ENCODE measurements around the gene GAMT. TPM values are rescaled to one million over a fixed set of nuclear protein-coding genes. Genes with fewer than 3 reads are reported as not detected.
"Not testable (repeated sequence)": the region's sequence is repeated elsewhere in the genome, so short reads cannot be mapped to it uniquely, and the experiment has no call there.

Gene GAMT
- polyA plus RNA-seq (2013, experiment 1 of 2; ENCODE audit: insufficient read length), result 33.8 TPM
- polyA plus RNA-seq (2013, experiment 2 of 2; ENCODE audit: insufficient read length), result 41.1 TPM

DNA sequence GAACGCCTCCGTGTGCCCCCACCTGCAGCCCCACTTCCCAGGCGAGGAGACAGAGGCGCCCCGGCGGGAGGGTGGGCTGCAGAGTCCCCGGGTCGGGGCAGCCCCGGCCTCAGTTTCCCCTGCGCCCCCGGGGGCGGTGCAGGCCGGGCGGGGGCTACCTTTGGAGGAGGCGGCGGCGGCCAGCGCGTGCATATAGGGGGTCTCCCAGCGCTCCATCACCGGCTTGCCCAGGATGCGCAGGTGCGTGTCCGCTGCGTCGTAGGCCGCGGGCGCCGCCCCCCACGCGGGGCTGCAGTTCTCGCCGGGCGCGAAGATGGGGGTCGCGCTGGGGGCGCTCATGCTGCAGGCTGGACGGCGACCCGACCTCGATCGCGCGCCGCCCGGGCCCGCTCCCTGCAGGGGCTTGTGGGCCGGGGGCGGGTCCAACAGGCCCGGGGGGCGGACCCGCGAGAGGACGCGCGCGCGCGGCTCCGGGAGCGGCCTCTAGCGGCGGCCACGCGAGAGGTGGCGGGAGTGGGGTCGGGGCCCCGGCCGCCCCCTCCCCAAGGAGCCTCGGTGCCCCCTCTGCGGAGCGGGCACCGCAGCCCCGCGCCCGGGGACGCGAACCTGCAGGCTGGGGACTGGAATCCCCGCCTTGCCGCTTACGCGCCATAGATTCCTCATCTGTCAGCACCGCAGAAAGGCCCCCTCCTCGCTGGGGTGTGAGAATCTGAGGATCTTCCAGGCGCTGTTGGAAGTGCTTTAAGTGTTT lies at the start of gene GAMT:
Gene GAMT (minus strand): TSS at position 405 of the 751 bp plus-strand sequence. CDS start 66 bp downstream, at position 339.
- peak; percentile 50 for DNase-seq

DNA sequence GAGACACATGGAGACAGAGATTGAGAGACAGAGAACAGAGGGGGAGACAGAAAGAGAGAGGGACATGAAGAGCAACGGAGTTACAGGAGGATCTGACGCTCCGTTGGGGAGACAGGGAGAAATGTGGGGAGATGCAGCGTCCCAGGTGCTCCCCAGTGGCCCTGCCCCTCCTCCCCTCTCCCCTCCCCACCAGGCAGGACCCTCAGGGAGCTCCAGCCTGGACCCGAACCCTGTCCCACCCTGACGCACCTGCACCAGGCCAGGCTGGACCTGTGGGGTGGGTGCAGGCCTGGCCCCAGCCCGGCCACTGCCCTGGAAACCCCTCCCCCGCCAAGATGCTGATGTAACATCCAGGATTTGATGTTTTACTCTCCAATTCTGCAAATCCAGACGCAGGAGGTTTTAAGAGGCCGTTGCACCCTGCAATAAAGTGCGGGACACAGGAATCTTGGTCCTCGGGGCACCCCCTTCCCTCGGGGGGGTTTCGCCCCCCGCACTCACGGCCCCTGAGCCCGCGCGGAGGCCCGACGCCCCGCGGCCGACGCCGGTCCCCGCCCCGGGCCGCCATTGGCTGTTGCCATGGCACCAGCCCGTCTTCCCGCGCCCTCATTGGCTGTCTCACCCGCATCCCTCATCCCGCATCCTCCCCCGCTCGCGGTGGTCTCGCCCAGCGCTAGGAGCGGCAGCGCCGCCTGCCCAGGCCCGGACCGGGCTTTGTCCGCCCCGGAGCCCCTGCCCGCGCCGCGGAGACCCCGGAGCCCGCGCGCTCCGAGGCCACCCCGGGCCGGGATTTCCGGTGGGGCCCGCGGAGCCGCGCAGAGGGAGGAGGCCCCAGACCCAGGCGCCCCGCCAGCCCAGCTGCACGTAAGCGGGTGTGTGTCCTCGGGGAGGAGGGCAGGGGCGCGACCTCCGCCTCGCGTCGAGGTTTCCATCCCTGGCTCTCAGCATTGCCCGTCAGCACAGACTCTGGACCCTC lies 48.4 kb upstream of the GAMT start, which contains the start of gene APC2:
Gene APC2 (plus strand): TSS at position 655 of the 976 bp plus-strand sequence. CDS start 2,881 bp downstream, outside the sequence.
- peak; percentile 73 for DNase-seq

DNA sequence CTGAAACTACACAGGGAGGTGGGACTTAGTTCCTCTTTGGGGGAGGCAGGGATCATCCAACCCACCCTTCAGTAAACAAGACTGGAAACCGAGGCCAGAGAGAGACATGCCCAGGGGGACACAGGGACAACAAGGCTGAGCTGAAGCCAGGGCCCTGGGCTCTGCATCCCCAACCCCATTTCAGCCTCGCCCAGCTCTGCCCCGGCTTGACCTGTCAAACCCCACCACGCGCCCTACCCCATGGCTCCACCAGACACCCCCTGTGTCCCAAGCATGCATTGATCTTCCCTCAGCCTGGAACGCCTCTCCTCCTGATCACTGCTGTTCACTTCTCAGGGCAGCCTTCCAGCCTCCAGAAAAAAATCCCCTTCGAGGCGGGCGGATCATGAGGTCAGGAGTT lies 46.6 kb upstream of the GAMT start:
- no peak for DNase-seq

DNA sequence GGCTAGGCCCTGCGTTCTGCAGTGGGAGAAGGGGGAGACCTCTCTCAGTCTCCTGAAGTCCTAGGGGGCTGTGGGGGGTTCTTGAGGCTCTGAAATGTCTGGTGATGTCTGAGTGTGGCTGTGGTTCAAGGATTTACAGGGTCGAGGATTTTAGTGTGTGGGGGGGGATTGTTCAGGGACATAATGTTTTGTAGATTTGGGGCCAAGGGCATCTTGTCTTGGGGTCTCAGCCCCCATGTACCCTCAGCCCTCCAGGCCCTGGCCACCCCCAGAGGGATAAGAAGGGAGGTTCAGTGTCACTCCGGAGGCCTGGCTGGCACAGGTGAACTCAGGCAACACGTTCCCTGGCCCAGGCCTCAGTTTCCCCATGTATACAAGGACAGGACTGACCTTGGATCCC lies 46.2 kb upstream of the GAMT start:
- DNase-seq, result no peak

DNA sequence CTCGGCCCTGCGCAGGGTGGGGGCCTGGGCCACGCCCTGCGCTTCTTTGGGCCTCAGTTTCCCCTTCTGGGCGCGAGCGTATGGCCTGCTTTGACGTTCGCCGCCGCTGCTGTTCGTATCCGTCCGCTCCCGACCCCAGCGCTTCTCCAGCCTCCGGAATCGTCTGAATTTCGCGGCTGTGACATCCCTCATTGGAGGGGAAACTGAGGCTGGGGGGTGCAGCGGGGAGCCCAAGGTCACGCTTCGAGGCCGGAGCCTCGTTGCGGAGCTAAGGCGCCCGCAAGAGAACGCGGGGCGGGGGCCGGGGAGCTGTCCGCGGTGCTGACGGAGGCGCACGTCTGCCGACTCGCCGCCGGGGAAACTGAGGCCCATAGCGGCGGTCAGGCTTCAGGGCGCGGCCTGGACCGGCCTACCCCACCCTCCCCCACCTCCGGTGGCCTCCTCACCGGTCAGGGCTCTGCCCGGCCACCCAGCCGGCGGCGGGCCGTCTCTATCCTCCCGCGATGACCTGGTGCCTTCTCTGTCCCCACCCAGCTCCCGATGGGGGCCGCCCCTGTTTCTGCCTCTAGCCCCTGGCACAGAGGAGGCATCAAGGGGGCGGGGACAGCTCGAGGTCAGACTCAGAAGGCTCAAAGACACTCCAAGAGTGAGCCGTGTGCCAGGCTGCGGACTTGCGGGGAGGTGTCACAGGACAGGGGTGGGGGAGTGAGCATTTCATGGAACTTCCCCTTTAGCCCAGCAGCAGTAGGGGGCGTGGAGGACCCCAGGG lies 45.6 kb upstream of the GAMT start:
- no peak for DNase-seq

DNA sequence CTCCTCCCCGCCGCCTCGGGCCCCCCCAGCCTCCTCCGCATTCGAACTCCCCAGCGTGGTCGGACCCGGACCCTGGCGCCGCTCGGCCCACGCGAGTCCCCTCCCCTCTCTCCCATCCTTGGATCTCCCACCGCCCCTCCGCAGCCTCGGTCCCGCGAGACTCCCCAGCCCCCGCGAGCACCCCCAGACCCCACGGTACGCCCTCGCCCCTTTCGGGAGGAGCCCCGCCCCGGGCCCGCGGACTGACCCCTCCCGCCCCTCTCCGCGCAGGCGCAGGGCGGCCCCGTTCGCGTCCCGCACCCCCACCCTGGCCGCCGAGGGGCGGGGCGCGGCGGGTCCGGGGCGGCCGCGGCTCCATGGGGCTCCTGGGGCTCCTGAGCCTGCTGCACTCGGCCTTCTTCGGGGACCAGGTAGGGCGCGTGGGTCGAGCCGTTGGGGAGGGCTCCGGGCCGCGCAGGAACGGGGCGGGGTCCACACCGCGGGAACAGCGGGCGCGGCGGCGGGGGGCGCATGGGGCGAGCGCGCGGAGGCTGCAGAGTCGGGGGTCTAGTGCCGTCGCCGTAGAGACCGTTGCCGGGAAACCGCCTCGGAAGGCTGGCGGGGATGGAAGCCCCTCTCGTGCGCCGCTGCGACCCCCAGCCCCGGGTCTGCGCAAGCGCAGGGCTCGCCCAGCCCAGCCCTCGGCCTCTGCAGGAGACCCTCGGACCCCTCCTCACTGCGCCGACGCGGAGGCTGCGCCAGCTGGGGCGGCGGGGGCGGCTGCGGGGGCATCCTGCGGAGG lies 44.8 kb upstream of the GAMT start:
- peak; percentile 32 for DNase-seq

DNA sequence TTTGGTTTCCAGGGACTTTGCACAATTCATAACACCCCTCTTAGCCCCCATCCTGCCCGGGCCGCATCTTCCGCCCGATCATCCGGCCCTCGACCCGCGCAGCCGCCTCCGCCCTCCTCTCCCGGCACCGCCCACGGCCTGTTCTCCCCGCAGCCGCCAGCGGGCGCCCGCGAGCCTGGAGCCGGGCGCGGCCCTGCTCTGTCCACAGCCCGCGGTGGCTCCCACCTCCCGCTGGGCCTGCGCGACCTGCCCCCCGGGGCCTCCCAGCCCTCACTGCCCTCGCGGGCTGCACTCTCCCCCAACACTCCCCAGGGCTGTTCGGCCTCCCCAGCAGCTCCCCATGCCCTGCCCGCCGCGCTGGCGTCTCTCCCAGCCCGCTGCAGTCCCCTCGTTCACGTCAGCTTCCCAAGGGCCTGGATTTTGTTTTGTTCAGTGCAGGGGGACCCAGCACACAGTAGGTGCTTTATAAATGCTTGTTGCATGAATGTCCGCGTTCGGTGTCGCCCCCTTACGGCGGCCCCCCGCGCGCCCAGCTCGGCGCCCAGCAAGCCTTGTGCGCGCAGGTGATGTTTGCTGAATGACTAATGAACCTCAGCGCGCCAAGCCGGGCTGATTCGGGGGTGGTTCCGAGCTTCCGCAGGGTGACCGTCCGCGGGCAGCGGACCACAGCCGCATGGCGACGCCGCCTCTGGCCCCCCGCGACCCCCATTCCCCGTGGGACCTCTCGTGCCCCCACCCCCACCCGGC lies 44.0 kb upstream of the GAMT start:
- DNase-seq, result peak; percentile 49

DNA sequence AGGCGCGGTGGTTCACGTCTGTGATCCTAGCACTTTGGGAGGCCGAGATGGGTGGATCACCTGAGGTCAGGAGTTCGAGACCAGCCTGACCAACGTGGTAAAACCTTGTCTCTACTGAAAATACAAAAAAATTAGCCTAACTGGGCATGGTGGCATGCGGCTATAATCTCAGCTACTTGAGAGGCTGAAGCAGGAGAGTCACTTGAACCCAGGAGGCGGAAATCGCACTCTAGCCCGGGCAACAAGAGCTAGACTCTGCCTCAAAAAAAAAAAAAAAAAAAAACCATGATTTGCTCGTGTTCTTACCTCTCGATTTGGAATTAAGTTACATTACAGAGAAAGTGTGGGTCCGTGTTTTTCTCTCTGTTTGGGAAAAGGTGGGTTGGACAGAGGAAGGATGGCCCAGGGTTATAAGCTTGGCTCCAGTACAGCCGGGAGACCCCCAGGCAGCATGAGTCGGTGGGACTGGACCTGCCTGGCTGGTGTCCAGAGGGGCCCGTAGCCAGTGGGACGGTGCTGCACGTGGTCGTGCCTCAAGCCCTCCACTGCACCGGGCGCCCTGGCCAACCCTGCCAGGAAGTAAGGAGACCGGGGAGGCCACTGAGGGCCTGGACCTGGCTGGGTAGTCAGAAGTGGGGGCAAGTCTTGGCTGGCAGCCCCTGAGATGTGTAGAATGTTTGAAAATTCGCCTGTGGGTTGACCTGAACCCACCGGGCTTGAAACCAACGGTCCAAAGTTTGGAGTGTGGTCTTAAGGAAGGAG lies 40.5 kb upstream of the GAMT start:
- no peak for DNase-seq

DNA sequence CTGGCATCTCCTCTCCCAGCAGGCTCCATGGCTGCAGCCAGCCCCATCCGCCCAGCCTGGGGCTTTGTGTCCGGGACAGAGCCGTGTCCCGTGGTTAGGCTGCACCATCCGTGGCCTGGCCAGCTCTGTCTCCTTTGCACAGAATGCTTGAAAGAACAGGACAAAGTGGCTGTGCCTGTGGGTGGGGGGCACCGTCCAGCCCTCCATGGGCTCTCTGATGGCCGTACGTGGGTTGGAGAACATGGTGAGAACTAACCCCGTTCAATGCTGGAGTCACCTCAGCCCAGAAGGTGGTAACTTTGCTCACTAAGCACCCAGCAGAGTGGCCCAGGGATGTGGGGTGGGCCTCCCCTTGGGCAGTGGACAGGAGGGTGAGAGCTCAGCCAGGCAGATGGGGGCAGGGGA lies 39.7 kb upstream of the GAMT start:
- DNase-seq, result no peak

DNA sequence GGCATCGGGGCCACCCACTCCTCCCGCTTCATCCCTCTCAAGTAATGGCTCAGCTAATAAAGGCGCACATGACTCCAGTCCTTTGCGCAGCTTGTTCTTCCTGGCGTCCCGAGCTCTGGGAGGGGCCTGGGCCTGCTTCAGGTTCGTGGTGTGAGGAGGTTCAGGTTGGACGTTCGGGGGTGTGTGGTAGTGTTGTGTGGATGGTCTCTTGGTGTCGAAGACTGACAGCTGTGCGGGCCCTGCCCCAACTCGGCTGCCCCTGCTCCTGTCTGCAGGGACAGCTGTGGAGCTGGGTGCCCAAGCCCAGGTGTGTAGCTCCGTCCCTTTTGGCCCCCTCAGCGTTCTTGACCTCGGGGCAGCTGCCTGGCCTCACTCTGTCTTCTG lies 39.1 kb upstream of the GAMT start:
- no peak for DNase-seq

DNA sequence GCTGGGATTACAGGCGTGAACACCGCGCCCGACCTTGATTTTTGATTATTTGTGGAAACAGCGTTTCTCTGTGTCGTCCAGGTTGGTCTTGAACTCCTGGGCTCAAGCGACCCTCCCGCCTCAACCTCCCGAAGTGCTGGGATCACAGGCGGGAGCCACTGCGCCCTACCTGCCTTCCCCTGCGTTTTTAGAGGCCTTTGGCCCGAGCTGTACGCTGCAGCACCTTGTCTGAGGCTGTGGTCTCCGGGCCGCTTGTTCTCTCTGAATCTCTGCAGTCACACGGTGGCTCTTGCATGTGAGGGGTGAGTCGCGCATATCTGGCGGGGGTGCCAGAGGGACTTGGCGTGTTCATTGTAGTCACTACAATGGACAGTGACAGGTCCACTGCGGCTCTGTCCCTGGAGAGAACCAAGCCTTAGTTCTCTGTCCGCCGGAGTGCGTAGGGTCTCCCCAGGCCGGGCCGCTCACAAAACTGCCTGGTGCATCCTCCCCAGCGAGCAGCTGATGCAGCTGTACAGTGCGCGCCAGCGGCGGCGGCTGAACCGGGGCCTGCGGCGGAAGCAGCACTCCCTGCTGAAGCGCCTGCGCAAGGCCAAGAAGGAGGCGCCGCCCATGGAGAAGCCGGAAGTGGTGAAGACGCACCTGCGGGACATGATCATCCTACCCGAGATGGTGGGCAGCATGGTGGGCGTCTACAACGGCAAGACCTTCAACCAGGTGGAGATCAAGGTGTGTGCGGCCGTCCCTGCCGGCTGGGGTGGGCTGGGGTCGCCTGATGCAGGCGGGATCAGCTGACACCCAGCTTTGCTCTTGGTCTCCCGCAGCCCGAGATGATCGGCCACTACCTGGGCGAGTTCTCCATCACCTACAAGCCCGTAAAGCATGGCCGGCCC lies 38.4 kb upstream of the GAMT start:
- not testable (repeated sequence) for DNase-seq

DNA sequence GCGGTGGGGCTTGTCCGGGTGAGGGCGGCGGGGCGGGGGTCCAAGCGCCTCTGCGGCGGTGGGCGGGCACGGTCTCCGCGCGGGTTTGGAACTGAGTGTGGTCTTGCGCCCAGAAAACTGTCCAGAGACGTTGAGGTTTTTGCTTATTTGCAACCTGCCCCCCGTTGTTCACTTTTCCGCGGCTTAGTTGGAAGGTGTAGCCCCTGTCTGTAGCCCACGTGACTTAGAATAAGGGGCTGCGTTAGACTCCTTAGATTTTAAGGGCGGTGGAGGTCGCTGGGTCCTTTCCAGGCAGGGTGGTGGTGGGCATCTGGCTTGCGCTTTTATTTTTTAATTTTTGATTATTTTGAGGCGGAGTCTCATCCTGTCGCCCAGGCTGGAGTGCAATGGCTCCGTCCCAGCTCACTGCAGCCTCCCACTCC lies 37.6 kb upstream of the GAMT start:
- no peak for DNase-seq

DNA sequence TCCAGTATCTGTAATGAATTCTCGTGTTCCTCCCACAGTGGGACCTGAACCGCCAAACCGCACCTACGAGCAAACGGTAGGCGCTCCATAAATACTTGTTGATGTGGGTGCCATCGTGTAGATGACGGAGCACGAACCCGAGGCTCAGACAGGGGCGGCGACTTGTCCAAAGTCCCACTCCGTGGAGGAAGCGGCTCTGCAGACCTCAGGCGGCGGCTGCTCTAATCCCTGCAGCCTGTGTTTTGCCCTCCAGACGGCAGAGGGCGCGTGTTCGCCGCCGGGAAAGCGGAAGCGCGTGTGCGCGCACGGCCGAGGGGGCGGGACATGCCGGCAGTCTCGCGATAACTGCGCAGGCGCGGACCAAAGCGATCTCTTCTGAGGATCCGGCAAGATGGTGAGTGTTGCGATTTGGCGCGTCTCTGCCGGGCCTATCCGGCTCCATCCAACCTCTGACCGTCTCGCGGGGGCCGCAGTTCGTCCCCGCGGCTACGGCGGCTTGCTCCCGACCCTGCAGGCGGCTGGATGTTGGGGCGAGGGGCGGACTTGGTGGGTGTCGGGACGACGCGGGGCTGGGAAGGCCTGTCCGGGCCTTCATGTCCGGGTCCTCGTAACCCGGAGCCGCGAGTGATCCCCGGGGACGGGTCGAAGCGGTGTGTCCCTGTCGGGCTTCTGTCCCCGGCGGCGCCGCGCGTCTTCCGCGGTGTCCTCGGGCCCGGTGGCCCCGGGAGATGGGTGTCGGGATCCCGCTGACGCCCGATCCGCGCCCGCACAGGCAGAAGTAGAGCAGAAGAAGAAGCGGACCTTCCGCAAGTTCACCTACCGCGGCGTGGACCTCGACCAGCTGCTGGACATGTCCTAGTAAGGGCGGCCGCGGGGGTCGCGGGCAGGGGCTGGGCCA lies 36.9 kb upstream of the GAMT start, which contains the start of gene RPS15:
Gene RPS15 (plus strand): TSS at position 362 of the 898 bp plus-strand sequence. CDS start 30 bp downstream, at position 392.
- peak; percentile 93 for DNase-seq

DNA sequence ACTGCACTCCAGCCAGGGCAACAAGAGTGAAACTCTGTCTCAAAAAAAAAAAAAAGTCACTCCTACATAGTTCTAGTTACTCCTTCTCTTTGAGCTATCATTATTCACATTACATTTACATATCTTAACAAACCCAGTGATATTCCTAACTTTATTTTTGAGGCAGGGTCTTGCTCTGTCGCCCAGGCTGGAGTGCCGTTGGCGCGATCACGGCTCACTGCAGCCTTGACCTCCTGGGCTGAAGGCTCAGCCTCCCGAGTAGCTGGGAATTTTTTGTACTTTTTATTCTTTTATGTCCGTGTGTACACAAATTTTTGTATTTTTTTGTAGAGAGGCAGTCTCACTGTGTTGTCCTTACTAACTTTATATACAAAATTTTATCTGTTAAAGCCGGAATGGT lies 36.3 kb upstream of the GAMT start:
- DNase-seq, result no peak

DNA sequence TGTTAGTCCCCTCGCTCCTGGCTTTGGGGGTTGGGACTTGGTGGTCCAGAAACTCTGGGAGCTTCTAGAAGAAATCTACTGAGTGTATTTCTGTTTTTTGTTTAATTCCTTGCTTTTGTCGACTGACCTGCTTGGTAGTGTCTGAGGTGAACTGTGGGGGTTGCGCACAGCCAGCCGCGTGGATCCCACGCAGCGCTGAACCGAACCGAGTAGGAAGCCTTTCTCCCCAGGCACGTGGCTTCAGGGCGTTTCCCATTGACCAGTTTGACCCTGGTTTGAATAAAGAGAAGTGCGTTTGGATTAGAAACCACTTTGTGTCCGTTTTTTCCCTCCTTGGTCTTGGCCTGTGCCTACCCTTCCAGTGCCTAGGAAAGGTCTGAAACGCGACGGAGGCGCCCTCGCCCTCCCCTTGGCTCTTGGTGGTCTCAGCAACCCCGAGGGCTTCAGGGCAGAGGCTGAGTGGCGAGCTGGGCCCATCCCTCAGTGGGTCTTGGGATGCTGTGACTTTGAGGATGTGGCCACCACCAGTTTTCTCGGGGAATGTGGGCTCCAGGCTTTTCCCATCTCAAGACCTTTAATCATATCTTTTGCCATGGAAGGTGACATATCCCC lies 34.1 kb upstream of the GAMT start:
- DNase-seq, result no peak

DNA sequence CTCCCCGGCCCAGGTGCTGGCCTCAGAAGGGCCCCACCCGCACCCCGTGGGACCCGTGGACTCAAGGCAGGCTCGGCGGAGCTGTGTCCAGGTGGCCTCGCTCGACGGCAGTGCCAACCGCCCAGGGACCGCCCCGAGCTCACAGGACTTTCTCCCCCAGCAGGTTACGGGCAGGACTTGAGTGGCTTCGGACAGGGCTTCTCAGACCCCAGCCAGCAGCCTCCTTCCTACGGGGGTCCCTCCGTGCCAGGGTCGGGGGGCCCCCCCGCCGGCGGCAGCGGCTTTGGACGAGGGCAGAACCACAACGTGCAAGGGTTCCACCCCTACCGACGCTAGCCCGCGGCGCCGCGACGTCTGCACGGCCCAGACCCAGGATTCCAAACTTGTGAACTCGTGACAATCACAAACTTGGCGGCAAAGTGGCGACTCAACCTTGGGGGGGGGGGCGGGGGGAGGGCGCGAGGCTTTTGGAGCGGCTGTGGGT lies 33.3 kb upstream of the GAMT start:
- no peak for DNase-seq

DNA sequence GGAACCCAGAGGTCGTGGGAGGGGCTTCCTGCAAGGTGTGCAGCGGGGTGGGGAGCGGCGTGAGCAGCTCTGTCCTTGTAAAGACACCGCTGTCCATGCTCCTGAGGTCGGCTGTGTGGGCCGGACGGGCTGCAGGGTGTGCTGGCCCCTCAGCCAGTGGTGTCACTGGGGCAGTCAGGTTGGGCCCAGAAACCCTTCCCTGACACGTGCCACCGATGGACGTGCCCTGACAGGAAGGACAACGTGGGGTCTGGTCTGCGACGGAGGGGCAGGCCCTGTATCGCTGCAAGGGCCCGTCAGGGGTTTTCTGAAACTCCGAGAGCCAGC lies 32.7 kb upstream of the GAMT start:
- no peak for DNase-seq
